Activated gamma-delta T cell treated with Interleukin-2 at 50 U/mL for 16 hours (primary cell): ENCODE measurements around the gene CNGA1.
"Not testable (repeated sequence)": the region's sequence is repeated elsewhere in the genome, so short reads cannot be mapped to it uniquely, and the experiment has no call there.

ENCODE experiments used
- DNase-seq: peaks from one replicate; pipeline ENCODE4 v3.0.0-alpha.2; 2020

CNGA1 gene

DNA sequence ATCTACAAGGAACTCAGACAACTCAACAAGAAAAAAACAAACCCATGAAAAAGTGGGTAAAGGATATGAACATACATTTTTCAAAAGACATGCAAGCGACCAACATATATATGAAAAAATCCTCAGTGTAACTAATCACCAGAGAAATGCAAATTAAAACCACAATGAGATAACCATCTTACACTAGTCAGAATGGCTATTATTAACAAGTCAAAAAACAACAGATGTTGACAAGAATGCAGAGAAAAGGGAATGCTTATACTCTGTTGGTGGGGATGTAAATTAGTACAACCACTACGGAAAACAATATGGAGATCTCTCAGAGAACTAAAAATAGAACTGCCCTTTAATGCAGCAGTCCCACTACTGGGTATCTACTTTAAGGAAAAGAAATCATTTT is 12.2 kb upstream of the CNGA1 start:
- no peak for DNase-seq

DNA sequence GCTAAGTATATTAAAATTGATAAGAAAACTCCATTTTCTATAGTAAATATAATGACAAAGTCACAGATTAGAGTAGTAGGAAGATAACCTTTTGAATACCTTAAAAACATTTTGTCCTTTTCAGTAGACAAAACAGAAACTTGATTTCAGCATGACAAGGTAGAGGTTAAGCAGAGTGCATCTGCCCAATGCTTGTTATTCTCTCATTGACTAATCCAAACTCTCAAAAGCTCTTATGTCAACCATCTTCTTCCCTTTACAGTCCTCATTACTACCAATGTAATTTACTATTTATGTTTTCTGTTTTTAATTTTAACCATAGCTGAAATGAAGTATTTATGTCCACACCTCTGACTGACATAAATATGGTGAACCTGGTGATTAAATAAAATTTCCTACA is 11.2 kb upstream of the CNGA1 start:
- DNase-seq = no peak

DNA sequence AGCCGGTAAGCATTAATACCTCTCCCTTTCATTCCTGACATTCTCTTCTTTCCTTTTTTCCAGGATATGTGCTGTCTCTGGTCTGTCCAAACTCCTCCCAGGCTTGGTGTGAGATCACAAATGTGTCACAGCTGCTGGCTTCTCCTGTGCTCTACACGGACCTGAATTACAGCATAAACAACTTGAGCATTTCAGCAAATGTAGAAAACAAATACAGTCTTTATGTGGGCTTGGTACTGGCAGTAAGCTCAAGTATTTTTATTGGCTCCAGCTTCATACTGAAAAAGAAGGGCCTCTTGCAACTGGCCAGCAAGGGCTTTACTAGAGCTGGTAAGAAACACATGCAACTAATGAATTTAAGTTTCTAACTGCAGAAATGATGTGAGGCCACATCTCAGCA is 8.5 kb upstream of the CNGA1 start:
- no peak for DNase-seq

DNA sequence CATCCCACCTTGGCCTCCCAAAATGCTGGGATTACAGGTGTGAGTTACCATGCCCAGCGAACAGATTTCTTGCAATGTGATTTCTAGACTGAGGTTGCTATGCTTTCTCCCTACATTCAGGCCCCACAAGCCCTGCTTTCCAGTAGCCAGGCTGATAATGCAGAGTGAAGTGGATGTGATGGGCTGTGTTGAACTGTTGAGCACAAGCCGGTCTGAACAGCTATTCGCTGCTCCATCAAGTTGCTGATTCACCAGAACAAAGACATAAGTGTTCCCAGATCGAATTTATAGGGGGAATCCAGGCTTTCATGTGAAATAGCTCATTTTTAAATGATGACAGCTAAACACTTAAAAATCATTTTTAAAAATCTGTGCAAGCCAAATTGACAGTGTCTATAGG is 8.0 kb upstream of the CNGA1 start:
- DNase-seq = no peak

DNA sequence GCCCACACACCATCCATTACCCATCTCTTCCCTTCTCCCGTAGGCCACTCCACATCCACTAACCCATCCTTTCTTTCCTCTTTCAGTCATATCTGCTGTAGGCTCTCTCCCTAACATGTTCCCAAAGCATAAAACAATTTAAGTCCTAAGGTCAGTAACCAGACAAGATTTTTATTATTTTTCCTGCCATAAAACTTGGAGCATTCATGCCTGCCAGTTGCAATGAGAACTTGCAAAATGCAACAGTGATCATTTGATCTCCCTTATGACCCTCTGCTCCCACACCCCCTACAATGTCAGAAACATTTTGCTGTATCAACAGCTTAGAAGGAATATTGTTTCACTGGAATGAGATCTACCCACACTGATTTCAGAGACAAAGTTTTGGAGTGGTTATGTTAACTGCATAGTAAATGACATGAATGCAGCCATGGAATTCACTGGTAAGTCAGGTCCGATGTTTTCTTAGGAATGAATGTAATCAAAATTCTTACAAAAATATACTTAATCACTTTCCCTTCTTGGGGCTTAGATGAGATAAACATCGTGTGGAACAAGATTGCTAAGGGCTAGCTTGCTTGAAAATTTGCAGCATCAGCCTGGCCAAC is 5.8 kb upstream of the CNGA1 start:
- DNase-seq = no peak

DNA sequence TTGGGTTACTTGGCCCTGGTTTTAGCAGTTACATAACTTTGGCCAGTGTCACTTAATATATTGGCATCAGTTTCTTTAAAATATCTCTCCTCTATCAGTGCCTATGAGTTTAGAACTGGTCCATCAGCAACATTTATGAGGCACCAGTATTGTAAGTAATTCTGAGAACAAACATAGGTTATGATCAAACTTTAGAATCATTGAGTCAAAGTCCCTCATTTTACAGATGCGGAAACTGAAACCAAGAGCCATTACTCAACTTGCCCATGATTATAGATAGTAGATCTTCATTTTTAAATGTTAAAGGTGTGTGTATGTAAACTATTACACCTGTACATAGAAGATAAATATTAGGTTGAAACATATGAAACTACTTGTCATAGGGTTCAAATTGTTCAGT is 4.6 kb upstream of the CNGA1 start:
- DNase-seq = no peak

DNA sequence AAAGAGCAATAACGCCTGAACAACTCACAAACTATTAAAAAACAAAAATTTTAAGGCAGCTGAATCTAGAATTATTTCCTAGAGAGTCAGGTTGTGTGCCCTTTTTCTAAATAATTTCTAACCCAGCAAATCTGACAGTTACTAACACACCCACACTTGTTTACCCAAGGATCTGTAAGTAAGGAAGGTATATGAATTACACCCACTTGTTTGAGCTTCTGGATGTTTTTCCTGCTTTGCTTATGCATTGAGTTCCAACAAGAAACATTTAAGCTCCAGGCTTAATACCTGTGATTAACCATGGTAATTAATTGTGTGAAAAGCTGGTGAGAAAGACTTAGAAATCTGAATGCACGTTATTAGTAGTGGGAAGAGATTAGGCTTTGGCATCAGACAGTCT is 1.6 kb upstream of the CNGA1 start:
- no peak for DNase-seq

DNA sequence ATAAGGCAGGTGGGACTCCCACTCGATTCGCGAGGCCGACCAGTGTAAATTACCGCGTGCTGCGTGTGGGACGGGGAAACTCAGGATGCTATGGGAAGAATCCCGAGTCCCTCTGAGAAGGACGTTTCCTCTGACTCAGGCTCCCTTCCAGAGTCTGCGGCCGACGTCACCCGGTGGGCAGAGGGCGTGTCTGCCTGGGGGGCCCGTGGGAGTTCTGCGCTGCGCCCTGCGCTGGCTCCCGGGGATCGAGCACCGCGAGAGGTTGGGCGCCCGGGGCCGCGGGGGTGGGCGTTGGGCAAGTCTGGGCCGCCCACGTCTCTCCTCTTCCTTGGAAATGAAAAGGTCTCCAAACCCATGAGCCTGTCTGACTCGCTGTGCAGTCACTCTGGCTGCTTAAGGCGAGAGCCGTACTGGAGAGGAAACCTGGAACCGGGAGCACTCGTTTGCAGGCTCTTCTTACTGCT is 659 bp upstream of the CNGA1 start:
- DNase-seq = peak; percentile 5

DNA sequence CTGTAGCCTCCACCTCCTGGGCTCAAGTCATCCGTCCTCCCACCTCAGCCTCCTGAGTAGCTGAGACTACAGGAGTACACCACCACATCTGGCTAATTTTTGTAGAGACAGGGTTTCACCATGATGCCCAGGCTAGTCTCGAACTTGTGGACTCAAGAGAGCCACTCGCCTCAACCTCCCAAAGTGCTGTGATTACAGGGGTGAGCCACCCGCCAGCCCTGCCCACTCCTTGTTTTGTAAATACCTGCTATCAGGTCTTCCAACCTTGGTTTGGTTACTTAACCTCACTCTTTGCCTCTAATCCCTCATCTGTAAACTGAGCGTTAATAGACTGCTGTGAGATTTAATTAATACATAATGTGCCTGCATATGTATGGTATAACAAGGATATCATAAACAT is 803 bp downstream of the CNGA1 start:
- no peak for DNase-seq

DNA sequence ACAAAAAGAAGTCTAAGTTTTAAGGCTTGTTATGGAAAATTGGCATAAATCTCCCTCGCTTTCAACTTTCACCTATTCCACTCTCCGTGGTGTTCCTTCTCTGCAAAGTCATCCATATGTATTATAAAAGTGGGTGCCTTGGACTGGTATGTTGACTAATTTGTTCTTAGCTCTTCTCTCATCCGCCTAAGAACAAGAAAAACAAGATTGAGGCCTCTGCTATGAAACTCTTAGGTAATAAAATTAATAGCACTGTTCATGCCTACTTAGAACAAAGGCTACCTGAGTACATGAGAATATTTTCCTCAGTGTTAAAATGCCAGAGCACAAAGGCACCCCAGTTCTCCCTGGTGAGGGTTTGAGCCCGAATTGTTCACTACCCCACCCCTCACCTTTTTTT is 1.3 kb downstream of the CNGA1 start:
- no peak for DNase-seq

DNA sequence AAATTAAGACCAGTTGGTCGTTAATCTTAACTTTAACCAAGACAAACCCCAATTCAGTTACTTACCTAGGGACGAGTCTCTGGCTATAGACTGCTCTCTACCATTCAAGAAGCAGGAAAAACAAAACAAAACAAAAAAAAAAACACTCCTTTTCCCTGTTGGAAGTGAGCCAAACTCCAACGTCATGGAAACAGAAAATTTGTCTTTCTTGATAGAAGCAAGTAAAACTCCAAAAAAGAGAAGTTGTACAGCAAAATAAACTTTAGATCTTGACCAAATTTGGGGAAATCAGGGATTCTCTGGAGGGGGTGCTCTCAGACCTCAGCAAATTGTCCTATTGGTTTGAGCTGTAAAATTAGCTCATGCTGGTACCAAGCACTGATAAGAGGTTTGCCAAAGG is 3.7 kb downstream of the CNGA1 start:
- DNase-seq = no peak

DNA sequence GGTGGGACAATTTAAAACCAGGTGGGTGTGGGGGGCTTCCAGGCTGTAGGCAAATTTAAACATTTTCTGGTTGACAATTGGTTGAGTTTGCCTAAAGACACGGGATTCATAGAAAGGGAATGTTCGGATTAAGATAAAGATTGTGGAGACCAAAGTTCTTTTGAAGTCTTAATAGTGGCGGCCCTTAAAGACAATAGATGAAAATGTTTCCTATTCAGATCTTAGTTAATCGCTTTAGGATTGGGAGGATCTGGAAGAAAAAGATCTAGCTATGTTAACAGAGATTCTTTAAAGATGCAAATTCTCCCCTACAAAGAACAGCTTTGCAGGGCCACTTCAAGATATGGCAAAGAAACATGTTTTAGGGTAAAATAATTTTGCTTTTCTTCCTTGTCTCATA is 4.8 kb downstream of the CNGA1 start:
- no peak for DNase-seq

DNA sequence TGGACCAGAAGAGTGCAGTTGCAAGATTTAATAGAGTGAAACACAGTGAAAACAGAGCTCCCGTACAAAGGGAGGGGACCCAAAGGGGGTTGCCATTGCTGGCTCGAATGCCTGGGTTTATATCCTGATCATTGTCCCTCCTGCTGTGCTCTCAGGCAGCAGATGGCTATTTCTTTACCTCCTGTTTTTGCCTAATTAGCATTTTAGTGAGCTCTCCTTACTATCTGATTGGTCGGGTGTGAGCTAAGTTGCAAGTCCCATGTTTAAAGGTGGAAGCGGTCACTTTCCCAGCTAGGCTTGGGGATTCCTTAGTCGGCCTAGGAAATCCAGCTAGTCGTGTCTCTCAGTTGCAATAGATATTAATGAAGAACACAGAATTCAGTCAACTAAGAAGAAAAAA is 5.6 kb downstream of the CNGA1 start:
- not testable (repeated sequence) for DNase-seq

DNA sequence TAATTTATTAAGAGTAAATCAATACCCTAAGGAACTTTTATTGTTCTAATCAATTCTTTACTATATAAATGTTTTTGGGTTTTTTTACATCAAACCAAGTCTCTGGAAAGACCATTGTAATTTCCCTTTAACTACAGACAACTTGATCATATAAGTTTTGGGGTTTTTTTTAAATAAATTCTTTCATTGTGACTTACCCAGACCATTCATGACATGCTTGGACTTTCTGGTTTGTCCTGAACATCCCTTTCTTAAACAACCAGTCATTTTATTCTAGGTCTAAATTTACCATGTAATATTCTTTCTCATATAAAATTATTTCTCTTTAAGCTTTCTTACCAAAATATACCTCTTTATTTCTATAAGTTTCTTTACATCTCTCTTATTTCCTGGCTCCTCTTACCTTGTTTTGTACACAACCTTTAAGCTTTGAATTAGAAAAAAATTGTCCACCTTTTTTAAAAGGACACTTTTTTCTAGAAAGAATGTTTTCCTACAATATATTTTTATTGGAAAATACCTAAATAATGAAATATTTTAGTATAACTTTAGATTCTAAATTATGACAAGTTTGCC is 8.4 kb downstream of the CNGA1 start:
- no peak for DNase-seq

DNA sequence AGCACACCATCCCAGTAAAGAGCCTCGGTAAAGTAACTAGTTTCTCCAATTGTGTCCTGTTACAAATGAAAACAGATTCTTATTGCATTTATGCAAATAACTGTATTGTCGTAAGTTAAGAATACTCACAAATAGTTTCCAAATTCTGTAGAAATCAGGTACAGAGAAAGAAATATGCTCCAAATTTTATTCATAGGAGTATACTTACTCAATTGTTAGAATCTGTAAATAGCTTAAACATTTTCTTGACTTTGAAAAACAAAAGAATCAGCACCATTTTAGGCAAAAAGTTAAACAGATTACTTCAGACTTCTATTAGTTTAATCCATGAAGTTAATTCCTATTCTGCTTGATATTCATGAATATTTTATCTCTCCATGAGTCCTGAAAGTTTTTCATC is 10.7 kb downstream of the CNGA1 start:
- DNase-seq = no peak

DNA sequence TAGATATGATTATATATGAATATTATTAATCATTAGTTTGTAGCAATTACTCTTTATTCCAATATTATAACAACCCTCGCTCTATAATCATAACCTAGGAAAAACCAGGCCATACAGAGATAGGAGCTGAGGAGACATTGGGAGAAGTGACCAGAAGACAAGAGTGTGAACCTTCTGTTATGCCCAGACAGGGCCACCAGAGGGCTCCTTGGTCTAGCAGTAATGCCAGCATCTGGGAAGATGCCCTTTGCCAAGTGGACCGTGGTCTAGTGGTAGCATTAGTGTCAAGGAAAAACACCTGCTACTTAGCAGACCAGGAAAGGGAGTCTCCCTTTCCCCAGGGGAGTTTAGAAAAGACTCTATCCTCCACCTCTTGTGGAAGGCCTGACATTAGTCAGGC is 12.9 kb downstream of the CNGA1 start:
- DNase-seq = peak; percentile 4

DNA sequence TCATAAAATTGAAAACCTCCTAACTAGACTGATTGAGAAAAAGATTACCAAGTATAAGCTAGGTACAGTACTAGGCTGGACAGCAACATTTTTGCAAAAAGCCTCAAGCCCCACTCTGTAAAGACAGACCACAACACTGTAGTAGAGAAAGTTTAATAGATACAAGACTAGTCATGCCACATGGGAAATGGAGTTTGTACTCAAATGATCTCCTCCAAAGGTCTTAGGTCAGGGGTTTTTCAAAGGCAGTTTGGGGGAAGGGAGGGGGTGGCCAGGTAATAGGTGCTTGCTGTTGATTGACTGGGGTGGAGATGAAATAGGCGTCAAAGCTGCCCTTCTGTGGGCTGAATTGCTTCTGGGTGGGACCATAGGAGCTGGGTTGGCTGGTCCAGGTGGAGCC is 14.2 kb downstream of the CNGA1 start:
- DNase-seq = no peak

DNA sequence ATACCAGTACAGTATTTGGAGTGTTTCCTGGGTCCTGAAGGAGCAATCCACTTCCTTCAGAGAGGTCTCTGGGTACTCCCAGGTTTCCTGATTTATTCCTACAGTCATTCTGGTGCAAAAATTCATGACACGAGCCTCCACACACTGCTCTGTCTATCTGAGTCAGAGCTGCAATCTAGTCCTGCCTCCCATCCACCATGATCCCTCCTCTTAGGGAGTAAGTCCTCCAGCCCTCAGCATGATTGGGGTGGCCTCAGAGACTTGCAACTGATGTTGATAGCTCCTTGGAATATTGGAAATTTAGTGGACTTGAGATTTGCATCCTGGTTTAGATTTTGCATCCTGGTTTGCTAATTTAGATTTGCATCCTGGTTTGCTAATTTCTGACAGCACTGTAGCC is 20.5 kb downstream of the CNGA1 start:
- no peak for DNase-seq

DNA sequence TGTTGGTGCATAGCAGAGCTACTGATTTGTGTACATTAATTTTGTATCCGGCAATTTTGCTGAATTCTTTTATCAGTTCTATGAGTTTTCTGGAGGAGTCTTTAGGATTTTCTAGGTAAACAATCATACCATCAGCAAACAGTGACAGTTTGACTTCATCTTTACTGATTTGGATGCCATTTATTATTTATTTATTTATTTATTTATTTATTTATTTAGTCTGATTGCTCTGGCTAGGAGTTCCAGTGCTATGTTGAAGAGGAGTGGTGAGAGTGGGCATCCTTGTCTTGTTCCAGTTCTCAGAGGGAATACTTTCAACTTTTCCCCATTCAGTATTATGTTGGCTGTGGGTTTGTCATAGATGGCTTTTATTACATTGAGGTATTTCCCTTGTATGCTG is 24.0 kb downstream of the CNGA1 start:
- DNase-seq = not testable (repeated sequence)

DNA sequence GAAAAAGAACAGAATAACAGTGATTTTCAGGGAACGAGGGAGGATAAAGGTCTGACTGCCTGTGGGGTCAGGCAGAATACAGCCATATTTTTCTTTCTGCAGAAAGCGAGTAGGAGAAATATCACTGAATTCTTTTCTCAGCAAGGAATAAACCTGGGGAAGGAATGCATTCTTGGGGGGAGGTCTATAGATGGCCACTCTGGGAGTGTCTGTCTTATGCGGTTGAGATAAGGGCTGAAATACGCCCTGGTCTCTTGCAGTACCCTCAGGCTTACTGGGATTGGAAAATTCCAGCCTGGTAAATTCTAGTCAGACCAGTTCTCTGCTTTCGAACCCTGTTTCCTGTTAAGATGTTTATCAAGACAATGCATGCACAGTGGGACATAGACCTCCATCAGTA is 26.3 kb downstream of the CNGA1 start:
- no peak for DNase-seq

DNA sequence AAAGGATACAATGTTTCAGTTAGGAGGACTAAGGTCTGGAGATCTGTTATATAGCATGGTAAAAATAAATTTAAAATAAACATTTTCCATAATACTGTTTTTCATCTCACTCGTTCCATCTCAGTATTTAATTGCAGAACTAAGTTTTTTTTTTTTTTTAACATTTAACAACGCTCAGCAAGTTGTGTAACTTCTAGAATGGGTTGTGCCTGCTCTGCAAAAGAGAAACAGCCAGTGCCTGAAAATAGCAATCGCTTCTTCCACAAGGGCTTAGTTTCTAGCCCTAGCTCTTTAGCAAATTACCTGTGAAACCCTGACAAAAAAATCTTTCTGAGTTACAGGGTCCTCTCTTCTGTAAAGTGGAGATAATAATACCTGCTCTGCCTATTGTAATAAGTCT is 41.9 kb downstream of the CNGA1 start:
- DNase-seq = no peak

DNA sequence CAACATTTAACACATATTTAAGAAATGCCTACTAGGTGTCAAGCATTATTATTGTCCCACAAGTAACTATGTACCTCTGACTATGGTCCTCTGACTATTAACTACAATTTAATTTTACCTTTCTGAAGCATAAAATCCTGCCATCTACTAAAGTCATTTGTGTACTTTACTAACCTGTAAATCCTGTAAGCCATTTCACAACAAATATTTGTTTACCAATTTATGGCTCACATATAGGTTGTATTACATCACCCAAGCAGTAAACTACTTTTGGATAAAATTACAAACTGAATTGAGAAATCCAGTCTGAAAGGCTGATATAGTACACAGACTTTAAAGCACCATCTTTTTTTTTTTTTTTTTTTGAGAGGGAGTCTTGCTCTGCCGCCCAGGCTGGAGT is 43.8 kb downstream of the CNGA1 start:
- no peak for DNase-seq

DNA sequence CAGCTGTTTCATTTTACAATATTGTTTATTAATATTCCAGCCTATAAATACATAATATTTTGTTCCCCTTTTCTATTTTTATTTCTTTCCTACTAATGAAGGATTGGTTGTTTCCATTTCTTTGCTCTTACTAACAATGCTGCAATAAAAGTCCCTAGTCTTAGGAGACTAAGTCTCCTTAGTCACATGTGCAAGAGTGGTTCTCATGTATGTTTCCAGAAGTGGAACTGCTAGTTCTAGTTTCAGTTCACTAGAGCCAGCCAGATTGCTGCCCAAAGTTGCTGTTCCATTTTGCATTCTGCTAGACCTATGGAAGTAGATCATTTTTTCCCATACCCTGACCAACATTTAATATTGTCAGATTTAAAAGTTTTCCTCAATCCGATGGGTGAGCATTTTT is 44.3 kb downstream of the CNGA1 start:
- no peak for DNase-seq

DNA sequence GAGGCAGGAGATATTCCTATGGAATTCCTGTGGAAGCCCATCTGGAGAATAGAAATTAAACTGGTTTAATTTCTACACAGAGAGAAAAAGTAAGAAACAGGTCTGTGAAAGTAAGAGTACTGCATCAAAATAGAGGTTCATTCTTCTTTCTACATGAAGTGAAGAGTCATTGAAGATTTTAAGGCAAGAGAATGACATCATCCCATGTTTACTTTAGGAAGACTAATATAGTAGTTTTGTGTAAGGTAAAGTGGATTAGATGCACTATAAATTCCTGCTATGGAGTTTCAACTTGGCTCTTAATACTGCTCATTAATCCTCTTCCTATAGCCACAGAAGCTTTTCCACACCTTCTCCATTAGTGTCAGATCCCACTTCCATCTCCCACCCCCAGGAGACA is 47.6 kb downstream of the CNGA1 start:
- no peak for DNase-seq

DNA sequence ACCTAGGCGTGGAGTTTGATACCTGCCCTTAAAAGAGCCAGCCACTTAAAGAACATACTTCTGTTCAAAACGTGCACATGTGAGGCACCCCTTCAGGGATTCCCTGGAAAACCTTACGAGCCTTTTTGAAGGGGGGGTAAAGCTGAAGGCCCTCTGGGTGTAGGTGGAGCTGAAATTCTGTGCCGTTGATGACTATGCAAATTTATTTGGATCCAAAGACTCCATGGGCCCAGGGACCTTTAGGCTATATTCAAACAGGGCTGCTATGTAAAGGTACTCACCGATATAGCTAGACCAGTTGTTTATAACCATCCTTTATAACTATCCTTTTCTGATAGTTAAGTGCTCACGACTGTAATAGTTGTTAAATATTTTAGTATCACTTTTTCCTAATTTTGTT is 61.8 kb downstream of the CNGA1 start:
- DNase-seq = no peak

DNA sequence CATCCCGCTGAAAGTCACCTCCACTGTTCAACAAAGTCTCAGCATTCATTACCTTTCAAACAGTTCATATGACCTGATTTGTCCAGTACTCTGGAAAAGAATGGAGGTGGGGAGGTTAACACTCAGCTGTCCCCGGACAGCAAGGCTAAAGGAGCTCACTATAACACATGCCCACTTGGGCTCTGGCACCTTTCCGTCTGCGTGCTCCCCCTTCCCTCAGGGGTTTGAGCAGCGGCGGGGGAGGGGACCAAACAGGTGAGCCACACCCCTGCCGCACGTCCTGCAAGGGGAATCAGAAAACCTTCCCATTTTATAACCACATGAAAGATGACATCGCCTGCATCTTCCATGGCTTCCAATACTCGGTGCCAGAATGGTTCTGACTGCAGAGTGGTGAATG is 62.2 kb downstream of the CNGA1 start:
- DNase-seq = no peak
